K562 (cell line): ENCODE data around the gene RHOBTB3.

Experiments
- CREB1 ChIP-seq, 2 experiments: sonication (generic) in 1 of 2; formaldehyde crosslinking in 1 of 2; IDR thresholded peaks; 2 replicates each; pipeline versions ENCODE4 v1.6.1 to v1.8.0; 2012 to 2022; ENCODE audit warnings: inconsistent platforms in 1 of 2, mild to moderate bottlenecking in 1 of 2, missing genetic modification reagents in 1 of 2, moderate library complexity in 1 of 2
- POLR2AphosphoS5 ChIP-seq: IDR thresholded peaks from 2 replicates; pipeline ENCODE4 v1.6.1; 2011; ENCODE audit warnings: mild to moderate bottlenecking, low read depth, low read length, moderate library complexity; ENCODE audit not compliant: control insufficient read depth, insufficient read depth
- SMAD1 ChIP-seq: fragments of 150-350 bp; IDR thresholded peaks from 2 replicates; pipeline ENCODE4 v1.6.1; 2014; ENCODE audit warnings: low read length, low read depth; ENCODE audit not compliant: partially characterized antibody
- TF ChIP-seq, protein P1 (sequence below): fragments of 250-450 bp; sonication (Bioruptor Pico); IDR thresholded peaks from 2 replicates; pipeline ENCODE4 v1.5.0; 2020; ENCODE audit warnings: mild to moderate bottlenecking, borderline replicate concordance

DNA sequence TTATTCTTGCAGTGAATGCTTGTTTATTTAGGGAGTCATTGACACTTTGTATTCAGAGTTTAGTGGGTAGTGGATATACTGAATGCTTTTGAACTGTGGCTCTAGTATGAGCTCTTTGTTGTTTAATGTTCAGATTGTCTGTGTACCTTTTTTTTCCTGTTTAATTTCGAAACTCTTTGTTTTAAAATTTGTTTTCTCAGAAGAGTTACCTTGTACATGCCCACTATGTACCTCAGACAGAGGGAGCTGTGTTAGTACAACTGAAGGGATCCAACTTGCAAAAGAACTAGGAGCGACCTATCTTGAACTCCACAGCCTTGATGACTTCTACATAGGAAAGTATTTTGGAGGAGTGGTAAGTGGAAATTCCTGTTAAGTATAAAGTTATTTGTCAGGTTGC lies 17.0 kb downstream of the RHOBTB3 start:
- TF ChIP-seq SMAD1 (no peak), CREB1 (IDR thresholded peaks at IDR 0.05) (no peak), CREB1 (CRISPR knock-in tag; IDR thresholded peaks at IDR 0.05) (no peak), POLR2AphosphoS5 (no peak)
- TF ChIP-seq, protein P1, sequence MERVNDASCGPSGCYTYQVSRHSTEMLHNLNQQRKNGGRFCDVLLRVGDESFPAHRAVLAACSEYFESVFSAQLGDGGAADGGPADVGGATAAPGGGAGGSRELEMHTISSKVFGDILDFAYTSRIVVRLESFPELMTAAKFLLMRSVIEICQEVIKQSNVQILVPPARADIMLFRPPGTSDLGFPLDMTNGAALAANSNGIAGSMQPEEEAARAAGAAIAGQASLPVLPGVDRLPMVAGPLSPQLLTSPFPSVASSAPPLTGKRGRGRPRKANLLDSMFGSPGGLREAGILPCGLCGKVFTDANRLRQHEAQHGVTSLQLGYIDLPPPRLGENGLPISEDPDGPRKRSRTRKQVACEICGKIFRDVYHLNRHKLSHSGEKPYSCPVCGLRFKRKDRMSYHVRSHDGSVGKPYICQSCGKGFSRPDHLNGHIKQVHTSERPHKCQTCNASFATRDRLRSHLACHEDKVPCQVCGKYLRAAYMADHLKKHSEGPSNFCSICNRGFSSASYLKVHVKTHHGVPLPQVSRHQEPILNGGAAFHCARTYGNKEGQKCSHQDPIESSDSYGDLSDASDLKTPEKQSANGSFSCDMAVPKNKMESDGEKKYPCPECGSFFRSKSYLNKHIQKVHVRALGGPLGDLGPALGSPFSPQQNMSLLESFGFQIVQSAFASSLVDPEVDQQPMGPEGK (CRISPR knock-in tag): no peak
